ENCODE measurements around the gene TFF3. TPM values are rescaled to one million over a fixed set of nuclear protein-coding genes. Genes with fewer than 3 reads are reported as not detected.
A peak's percentile ranks its signal among the peaks of the same experiment; 100 is the strongest.
"Not testable (repeated sequence)": the region's sequence is repeated elsewhere in the genome, so short reads cannot be mapped to it uniquely, and the experiment has no call there.

Gene TFF3
- total RNA-seq, 2 experiments from 2014 or later = not detected

- ChIA-PET POLR2A (no interaction called here), CTCF (ENCODE audit: unreplicated experiment) (no interaction called here)
- Histone ChIP-seq H4K20me1 (ENCODE audit: insufficient read depth, low read length) (no peaks in the 10 kb centered on the region), H3K27ac (ENCODE audit: low read depth, low read length, poor library complexity, severe bottlenecking) (no peak overlapping the region), H3K9me3 (ENCODE audit: low read length) (peaks cover 7% of the 10 kb centered on the region; the same call in 1 of the 2 replicates), H3K4me2 (ENCODE audit: low read length) (no peak overlapping the region), H3K79me2 (ENCODE audit: insufficient read depth, low read depth, low read length) (no peaks in the 10 kb centered on the region), H3K36me3 (ENCODE audit: insufficient read depth, low read length) (peaks cover 64% of the 10 kb centered on the region), H3K4me1 (ENCODE audit: insufficient read depth, low read length, poor library complexity, severe bottlenecking) (no peaks in the 10 kb centered on the region), H2AFZ (ENCODE audit: low read length) (no peak overlapping the region), H3K9me2 (ENCODE audit: insufficient read depth, low read length) (no peaks in the 10 kb centered on the region), H3K4me3 (ENCODE audit: low read depth, low read length, poor library complexity, severe bottlenecking) (no peak overlapping the region)
- TSS peak; percentile 34 for BruUV-seq (replicated peaks)
- TF ChIP-seq CTCF (conservative IDR thresholded peaks at IDR 0.05; ENCODE audit: low read length) = no peak
- no peak for TF ChIP-seq EZH2phosphoT487 (IDR thresholded peaks at IDR 0.05; ENCODE audit: borderline replicate concordance, low read depth, low read length)
- no peak for DNase-seq (ENCODE audit: low spot score)
- intact Hi-C loops (cut with micrococcal nuclease; ENCODE audit: unreplicated experiment) = no loop called here
Observed at GRCh38 chr21:42293649-42294272, 21.4 kb downstream of the TFF3 start.

DNA sequence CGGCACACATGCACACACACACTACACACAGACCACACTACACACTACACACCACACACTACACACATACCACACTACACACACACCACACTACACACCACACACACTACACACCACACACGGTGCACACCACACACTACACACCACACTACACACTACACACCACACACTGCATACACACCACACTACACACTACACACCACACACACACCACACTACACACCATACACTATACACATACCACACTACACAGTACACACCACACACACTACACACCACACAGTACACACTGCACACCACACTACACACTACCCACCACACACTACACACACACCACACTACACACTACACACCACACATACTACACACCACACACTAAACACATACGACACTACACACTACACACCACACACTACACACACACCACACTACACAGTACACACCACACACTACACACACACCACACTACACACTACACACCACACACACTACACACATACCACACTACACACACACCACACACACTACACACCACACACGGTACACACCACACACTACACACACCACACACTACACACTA, 22.6 kb downstream of the TFF3 start:
- H3K9me2 ChIP-seq (ENCODE audit: insufficient read depth, low read length); H3K4me1 ChIP-seq (ENCODE audit: insufficient read depth, low read length, poor library complexity, severe bottlenecking); H3K79me2 ChIP-seq (ENCODE audit: insufficient read depth, low read depth, low read length); H3K4me3 ChIP-seq (ENCODE audit: low read depth, low read length, poor library complexity, severe bottlenecking); H3K4me2 ChIP-seq (ENCODE audit: low read length); H4K20me1 ChIP-seq (ENCODE audit: insufficient read depth, low read length); H3K27ac ChIP-seq (ENCODE audit: low read depth, low read length, poor library complexity, severe bottlenecking); POLR2A ChIA-PET; BruUV-seq (replicated peaks); H2AFZ ChIP-seq (ENCODE audit: low read length); intact Hi-C loops (cut with micrococcal nuclease; ENCODE audit: unreplicated experiment); CTCF ChIA-PET (ENCODE audit: unreplicated experiment); DNase-seq (ENCODE audit: low spot score); H3K9me3 ChIP-seq (ENCODE audit: low read length): not testable (repeated sequence)
- peaks cover 72% of the 10 kb centered on the region for H3K36me3 ChIP-seq (ENCODE audit: insufficient read depth, low read length)

- no peak overlapping the region for H3K4me3 ChIP-seq (ENCODE audit: low read depth, low read length, poor library complexity, severe bottlenecking)
- H3K9me2 ChIP-seq (ENCODE audit: insufficient read depth, low read length) = no peaks in the 10 kb centered on the region
- no peaks in the 10 kb centered on the region for H3K79me2 ChIP-seq (ENCODE audit: insufficient read depth, low read depth, low read length)
- POLR2A ChIA-PET = interaction anchor here (1.3 to 1.6 kb wide), 2 partner anchors 11 to 12 kb away, joined by 3 read pairs; no protein-coding TSS in a partner anchor
- peaks cover 7% of the 10 kb centered on the region; the same call in 1 of the 2 replicates for H3K9me3 ChIP-seq (ENCODE audit: low read length)
- no peak overlapping the region for H3K27ac ChIP-seq (ENCODE audit: low read depth, low read length, poor library complexity, severe bottlenecking)
- H3K36me3 ChIP-seq (ENCODE audit: insufficient read depth, low read length) = peaks cover 71% of the 10 kb centered on the region
- no TSS peak for BruUV-seq (replicated peaks)
- no peak overlapping the region for H3K4me2 ChIP-seq (ENCODE audit: low read length)
- TF ChIP-seq EZH2phosphoT487 (IDR thresholded peaks at IDR 0.05; ENCODE audit: borderline replicate concordance, low read depth, low read length) (no peak), CTCF (conservative IDR thresholded peaks at IDR 0.05; ENCODE audit: low read length) (no peak)
- no peak overlapping the region for H2AFZ ChIP-seq (ENCODE audit: low read length)
- no peaks in the 10 kb centered on the region for H4K20me1 ChIP-seq (ENCODE audit: insufficient read depth, low read length)
- peaks cover under 1% of the 10 kb centered on the region for H3K4me1 ChIP-seq (ENCODE audit: insufficient read depth, low read length, poor library complexity, severe bottlenecking)
- CTCF ChIA-PET (ENCODE audit: unreplicated experiment) = no interaction called here
- peak; percentile 13 for DNase-seq (ENCODE audit: low spot score)
- intact Hi-C loops (cut with micrococcal nuclease; ENCODE audit: unreplicated experiment) = no loop called here
Observed at GRCh38 chr21:42291751-42292562, 23.3 kb downstream of the TFF3 start.
